ENCODE measurements around the gene DNASE1L2.

DNA sequence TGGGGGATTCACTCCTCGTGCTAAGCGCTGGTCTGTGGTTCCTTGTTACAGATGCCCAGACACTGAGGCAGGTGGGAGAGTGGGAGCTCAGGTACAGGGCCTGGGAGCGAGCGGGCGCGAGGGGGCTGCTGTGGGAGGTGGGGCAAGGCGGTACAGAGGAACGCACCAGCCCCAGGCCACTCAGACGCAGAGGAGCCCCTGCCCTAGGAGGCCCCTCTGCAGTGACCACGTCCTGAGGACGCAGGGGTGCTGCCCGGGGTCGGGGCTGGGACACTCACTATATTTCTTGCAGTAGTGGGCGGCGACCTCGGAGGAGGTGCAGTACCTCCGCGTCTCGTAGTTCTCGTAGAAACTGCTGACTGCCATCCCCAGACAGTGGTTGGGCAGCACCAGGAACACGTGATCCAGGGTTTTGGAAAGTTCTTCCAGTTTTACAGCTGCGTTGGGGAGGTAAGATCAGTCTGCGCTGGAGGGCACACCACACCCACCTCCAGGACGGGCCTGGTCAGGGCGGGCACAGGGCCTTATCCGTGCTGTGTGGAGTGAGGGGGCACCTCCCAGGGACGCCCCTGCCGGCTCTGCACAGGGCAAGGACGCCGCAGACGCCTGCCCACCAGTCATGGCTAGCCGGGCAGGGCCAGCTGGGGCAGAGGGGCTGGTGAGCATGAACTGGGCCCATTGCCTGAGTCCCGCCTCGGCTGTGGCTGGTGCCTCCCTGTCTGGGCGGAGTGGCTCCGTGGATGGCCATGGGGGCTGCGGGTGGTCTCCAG lies 47.9 kb downstream of the DNASE1L2 start:
- TF ChIP-seq ZNF121 (tag by site-specific recombination; IDR thresholded peaks at IDR 0.05) (no peak), ZNF274 (IDR thresholded peaks at IDR 0.05; ENCODE audit: low read length) (no peak), ZNF274 (tag by site-specific recombination; IDR thresholded peaks at IDR 0.05; ENCODE audit: borderline replicate concordance) (no peak), MZF1 (tag by site-specific recombination; IDR thresholded peaks at IDR 0.05; ENCODE audit: borderline replicate concordance) (no peak), ZFHX2 (tag by site-specific recombination; conservative IDR thresholded peaks at IDR 0.05) (no peak), ZNF654 (tag by site-specific recombination; IDR thresholded peaks at IDR 0.05; ENCODE audit: low read depth) (no peak), ZNF169 (tag by site-specific recombination; IDR thresholded peaks at IDR 0.05) (no peak), TCF7L2 (IDR thresholded peaks at IDR 0.05; ENCODE audit: borderline replicate concordance, low read depth, low read length) (no peak), ZNF830 (tag by site-specific recombination; IDR thresholded peaks at IDR 0.05; ENCODE audit: low read depth) (no peak), ZNF629 (tag by site-specific recombination; IDR thresholded peaks at IDR 0.05) (no peak), ZNF610 (tag by site-specific recombination; IDR thresholded peaks at IDR 0.05; ENCODE audit: borderline replicate concordance) (no peak)
- TF ChIP-seq, protein P1, sequence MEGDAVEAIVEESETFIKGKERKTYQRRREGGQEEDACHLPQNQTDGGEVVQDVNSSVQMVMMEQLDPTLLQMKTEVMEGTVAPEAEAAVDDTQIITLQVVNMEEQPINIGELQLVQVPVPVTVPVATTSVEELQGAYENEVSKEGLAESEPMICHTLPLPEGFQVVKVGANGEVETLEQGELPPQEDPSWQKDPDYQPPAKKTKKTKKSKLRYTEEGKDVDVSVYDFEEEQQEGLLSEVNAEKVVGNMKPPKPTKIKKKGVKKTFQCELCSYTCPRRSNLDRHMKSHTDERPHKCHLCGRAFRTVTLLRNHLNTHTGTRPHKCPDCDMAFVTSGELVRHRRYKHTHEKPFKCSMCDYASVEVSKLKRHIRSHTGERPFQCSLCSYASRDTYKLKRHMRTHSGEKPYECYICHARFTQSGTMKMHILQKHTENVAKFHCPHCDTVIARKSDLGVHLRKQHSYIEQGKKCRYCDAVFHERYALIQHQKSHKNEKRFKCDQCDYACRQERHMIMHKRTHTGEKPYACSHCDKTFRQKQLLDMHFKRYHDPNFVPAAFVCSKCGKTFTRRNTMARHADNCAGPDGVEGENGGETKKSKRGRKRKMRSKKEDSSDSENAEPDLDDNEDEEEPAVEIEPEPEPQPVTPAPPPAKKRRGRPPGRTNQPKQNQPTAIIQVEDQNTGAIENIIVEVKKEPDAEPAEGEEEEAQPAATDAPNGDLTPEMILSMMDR (tag by site-specific recombination; IDR thresholded peaks at IDR 0.05) = no peak
- TF ChIP-seq, protein P2, sequence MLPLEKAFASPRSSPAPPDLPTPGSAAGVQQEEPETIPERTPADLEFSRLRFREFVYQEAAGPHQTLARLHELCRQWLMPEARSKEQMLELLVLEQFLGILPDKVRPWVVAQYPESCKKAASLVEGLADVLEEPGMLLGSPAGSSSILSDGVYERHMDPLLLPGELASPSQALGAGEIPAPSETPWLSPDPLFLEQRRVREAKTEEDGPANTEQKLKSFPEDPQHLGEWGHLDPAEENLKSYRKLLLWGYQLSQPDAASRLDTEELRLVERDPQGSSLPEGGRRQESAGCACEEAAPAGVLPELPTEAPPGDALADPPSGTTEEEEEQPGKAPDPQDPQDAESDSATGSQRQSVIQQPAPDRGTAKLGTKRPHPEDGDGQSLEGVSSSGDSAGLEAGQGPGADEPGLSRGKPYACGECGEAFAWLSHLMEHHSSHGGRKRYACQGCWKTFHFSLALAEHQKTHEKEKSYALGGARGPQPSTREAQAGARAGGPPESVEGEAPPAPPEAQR (tag by site-specific recombination; IDR thresholded peaks at IDR 0.05) = no peak
- TF ChIP-seq, protein P3, sequence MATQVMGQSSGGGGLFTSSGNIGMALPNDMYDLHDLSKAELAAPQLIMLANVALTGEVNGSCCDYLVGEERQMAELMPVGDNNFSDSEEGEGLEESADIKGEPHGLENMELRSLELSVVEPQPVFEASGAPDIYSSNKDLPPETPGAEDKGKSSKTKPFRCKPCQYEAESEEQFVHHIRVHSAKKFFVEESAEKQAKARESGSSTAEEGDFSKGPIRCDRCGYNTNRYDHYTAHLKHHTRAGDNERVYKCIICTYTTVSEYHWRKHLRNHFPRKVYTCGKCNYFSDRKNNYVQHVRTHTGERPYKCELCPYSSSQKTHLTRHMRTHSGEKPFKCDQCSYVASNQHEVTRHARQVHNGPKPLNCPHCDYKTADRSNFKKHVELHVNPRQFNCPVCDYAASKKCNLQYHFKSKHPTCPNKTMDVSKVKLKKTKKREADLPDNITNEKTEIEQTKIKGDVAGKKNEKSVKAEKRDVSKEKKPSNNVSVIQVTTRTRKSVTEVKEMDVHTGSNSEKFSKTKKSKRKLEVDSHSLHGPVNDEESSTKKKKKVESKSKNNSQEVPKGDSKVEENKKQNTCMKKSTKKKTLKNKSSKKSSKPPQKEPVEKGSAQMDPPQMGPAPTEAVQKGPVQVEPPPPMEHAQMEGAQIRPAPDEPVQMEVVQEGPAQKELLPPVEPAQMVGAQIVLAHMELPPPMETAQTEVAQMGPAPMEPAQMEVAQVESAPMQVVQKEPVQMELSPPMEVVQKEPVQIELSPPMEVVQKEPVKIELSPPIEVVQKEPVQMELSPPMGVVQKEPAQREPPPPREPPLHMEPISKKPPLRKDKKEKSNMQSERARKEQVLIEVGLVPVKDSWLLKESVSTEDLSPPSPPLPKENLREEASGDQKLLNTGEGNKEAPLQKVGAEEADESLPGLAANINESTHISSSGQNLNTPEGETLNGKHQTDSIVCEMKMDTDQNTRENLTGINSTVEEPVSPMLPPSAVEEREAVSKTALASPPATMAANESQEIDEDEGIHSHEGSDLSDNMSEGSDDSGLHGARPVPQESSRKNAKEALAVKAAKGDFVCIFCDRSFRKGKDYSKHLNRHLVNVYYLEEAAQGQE (tag by site-specific recombination; IDR thresholded peaks at IDR 0.05) = no peak

Measured in HEK293 (cell line).